ENCODE measurements around the gene CD44.

Gene CD44

GRCh38 chr11:35101223-35101622 is 37.7 kb upstream of the CD44 start:
- TF ChIP-seq TCF12 (IDR thresholded peaks at IDR 0.05; ENCODE audit: low read depth) = no peak
- TF ChIP-seq NFIC (IDR thresholded peaks at IDR 0.05) = no peak
- no peak for TF ChIP-seq USF1 (IDR thresholded peaks at IDR 0.05)
- TF ChIP-seq, protein P1, sequence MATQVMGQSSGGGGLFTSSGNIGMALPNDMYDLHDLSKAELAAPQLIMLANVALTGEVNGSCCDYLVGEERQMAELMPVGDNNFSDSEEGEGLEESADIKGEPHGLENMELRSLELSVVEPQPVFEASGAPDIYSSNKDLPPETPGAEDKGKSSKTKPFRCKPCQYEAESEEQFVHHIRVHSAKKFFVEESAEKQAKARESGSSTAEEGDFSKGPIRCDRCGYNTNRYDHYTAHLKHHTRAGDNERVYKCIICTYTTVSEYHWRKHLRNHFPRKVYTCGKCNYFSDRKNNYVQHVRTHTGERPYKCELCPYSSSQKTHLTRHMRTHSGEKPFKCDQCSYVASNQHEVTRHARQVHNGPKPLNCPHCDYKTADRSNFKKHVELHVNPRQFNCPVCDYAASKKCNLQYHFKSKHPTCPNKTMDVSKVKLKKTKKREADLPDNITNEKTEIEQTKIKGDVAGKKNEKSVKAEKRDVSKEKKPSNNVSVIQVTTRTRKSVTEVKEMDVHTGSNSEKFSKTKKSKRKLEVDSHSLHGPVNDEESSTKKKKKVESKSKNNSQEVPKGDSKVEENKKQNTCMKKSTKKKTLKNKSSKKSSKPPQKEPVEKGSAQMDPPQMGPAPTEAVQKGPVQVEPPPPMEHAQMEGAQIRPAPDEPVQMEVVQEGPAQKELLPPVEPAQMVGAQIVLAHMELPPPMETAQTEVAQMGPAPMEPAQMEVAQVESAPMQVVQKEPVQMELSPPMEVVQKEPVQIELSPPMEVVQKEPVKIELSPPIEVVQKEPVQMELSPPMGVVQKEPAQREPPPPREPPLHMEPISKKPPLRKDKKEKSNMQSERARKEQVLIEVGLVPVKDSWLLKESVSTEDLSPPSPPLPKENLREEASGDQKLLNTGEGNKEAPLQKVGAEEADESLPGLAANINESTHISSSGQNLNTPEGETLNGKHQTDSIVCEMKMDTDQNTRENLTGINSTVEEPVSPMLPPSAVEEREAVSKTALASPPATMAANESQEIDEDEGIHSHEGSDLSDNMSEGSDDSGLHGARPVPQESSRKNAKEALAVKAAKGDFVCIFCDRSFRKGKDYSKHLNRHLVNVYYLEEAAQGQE (IDR thresholded peaks at IDR 0.05; ENCODE audit: low read depth) = no peak
- TF ChIP-seq, protein P2, sequence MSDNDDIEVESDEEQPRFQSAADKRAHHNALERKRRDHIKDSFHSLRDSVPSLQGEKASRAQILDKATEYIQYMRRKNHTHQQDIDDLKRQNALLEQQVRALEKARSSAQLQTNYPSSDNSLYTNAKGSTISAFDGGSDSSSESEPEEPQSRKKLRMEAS (IDR thresholded peaks at IDR 0.05) = no peak
- no peak for TF ChIP-seq EP300 (IDR thresholded peaks at IDR 0.05; ENCODE audit: borderline replicate concordance)
- TF ChIP-seq CEBPB (IDR thresholded peaks at IDR 0.05) = no peak
- TF ChIP-seq CREB1 (IDR thresholded peaks at IDR 0.05; ENCODE audit: low read depth) = no peak
- no peak for TF ChIP-seq EGR1 (IDR thresholded peaks at IDR 0.05)
- TF ChIP-seq YY1 (IDR thresholded peaks at IDR 0.05; ENCODE audit: low read depth) = no peak
- no peak for TF ChIP-seq RAD21 (IDR thresholded peaks at IDR 0.05; ENCODE audit: low read depth)
- TF ChIP-seq FOXM1 (IDR thresholded peaks at IDR 0.05; ENCODE audit: borderline replicate concordance, low read depth) = no peak

DNA sequence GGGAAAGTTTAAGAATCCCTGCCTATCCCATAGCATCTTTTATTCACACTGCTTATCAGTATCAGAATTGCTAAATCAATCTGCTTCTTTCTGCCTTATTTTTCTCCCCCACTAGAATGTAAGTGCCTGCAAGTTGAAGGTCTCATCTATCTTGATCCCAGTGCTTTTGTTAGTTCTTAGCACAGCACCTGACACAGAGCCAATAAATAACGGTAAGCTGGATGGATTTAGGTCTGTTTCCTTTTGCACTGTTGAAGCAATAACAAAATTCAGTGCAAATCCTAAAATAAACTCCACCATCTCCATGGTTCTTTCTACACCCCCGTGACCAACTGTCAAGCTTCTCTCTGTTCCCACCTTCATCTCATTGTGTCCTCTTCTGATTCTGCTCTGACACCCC is 36.7 kb upstream of the CD44 start:
- TF ChIP-seq YY1 (IDR thresholded peaks at IDR 0.05; ENCODE audit: low read depth) (no peak), CEBPB (IDR thresholded peaks at IDR 0.05) (no peak), FOXM1 (IDR thresholded peaks at IDR 0.05; ENCODE audit: borderline replicate concordance, low read depth) (no peak), TEAD4 (IDR thresholded peaks at IDR 0.05) (no peak), RAD21 (IDR thresholded peaks at IDR 0.05; ENCODE audit: low read depth) (no peak), ZBTB7A (IDR thresholded peaks at IDR 0.05; ENCODE audit: low read depth) (no peak), CREB1 (IDR thresholded peaks at IDR 0.05; ENCODE audit: low read depth) (no peak), NFIC (IDR thresholded peaks at IDR 0.05) (no peak), USF1 (IDR thresholded peaks at IDR 0.05) (no peak), EGR1 (IDR thresholded peaks at IDR 0.05) (no peak), TCF12 (IDR thresholded peaks at IDR 0.05; ENCODE audit: low read depth) (no peak), TAF1 (IDR thresholded peaks at IDR 0.05; ENCODE audit: low read depth) (no peak), EP300 (IDR thresholded peaks at IDR 0.05; ENCODE audit: borderline replicate concordance) (no peak)
- TF ChIP-seq, protein P1 (IDR thresholded peaks at IDR 0.05; ENCODE audit: low read depth) = no peak

DNA sequence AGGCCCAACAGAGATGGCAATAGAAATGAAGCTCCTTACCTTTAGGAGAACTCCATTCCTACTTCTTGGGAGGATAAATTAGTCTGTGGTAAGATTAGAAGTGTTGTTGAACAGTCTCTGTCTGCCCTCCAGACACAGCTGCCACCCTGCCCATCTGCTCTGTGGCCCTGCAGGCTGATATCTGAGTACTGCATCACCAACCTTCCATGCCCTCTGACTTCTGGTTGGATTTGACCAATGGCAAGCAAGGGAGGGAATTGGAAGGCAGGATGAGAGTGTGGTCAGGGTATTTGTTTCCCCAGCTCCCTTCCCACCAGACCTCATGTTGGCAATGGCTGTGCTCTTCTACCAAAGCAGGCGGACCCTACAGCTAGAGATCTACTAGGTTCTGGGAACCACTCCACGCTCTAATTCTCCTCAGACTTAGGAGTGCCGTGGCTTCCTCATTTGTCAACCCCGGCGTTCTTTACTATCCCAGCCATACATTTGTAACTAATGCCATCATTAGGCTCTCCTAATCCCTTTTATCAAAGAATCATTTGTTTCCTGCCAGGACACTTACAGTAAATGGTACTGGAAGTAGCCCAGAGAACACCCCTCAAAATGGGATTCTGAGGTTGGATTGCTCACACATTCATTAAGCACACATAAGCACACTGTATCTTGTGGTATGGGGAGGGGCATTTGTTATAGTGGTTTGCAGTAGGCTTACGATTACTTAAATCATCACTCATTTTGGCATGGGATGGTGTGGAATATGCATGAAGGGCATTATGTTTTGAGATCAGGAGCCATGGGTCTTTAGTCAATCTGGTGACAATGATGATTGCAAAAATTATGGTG is 35.4 kb upstream of the CD44 start:
- TF ChIP-seq TAF1 (IDR thresholded peaks at IDR 0.05; ENCODE audit: low read depth) = no peak
- no peak for TF ChIP-seq CEBPB (IDR thresholded peaks at IDR 0.05)
- TF ChIP-seq, protein P1 (IDR thresholded peaks at IDR 0.05; ENCODE audit: low read depth) = no peak
- no peak for TF ChIP-seq NFIC (IDR thresholded peaks at IDR 0.05)
- no peak for TF ChIP-seq TEAD4 (IDR thresholded peaks at IDR 0.05)
- TF ChIP-seq RAD21 (IDR thresholded peaks at IDR 0.05; ENCODE audit: low read depth) = no peak
- no peak for TF ChIP-seq USF1 (IDR thresholded peaks at IDR 0.05)
- no peak for TF ChIP-seq EP300 (IDR thresholded peaks at IDR 0.05; ENCODE audit: borderline replicate concordance)
- no peak for TF ChIP-seq EGR1 (IDR thresholded peaks at IDR 0.05)
- TF ChIP-seq, protein P2 (IDR thresholded peaks at IDR 0.05) = no peak
- TF ChIP-seq CREB1 (IDR thresholded peaks at IDR 0.05; ENCODE audit: low read depth) = no peak
- TF ChIP-seq FOXM1 (IDR thresholded peaks at IDR 0.05; ENCODE audit: borderline replicate concordance, low read depth) = no peak

Data from Ishikawa (cell line).